ENCODE data around the gene KCNK4. TPM values are rescaled to one million over a fixed set of nuclear protein-coding genes. Genes with fewer than 3 reads are reported as not detected.

KCNK4 gene
- total RNA-seq, 1 donor from 2014 or later = not detected

DNA sequence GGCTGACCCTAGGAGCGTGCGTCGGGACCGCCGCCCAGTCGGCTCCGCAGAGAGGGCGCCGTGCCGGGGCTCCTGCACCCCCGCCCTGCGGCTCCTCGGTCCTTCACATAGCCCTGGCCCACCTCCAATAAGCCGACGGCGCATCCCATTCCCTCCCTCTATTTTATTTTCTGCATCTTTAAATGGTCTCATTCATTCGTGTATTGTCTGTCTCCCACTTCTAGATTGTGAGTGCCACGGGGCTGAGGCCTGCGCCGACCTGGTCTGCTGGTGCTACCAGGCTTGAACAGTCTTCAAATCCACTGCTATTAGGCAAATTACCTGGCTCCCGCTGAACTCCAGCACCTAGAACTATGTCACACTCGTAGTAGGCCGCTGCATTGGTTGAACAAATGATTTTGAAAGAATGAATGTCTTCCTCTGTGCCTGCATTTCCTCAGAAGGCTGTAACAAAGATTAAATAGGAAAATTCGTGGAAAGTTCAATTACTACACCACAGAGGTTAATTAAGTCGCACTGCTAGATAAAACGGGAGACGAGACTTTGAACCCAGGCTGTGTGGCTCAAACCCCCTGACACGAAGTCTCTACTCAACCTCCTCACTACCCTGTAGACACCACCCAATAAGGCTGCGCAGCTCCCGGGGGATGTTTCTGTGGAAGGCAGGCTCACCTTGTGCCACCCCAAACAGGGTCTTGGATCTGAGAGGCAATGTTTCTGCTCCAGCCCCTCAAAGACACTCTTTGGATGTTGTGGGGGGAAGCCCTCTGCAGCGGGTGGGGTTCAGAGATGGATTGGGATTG, 43.2 kb upstream of the KCNK4 start:
- Histone ChIP-seq H3F3A (ENCODE audit: low read depth) (peaks cover 52% of the 10 kb centered on the region), H2AFZ (replicated peaks) (peak overlapping the region; percentile 52), H3K27ac (no peak overlapping the region), H3K4me2 (peak overlapping the region; percentile 88), H3K27me3 (peaks cover 6% of the 10 kb centered on the region), H3K79me2 (ENCODE audit: low read depth) (peaks cover 25% of the 10 kb centered on the region), H3K4me3 (peak overlapping the region; percentile 71), H3K4me1 (peaks cover 41% of the 10 kb centered on the region), H3K36me3 (no peaks in the 10 kb centered on the region), H3K9ac (no peak overlapping the region), H4K20me1 (ENCODE audit: low read depth) (peaks cover 22% of the 10 kb centered on the region), H3K9me3 (ENCODE audit: low read depth) (no peaks in the 10 kb centered on the region)
- H3K9me3 Mint-ChIP-seq = no peaks in the 10 kb centered on the region
- no peak for TF ChIP-seq EZH2phosphoT487 (IDR thresholded peaks at IDR 0.05)
- TF ChIP-seq EZH2 (IDR thresholded peaks at IDR 0.05) = no peak
- TF ChIP-seq, protein P1, sequence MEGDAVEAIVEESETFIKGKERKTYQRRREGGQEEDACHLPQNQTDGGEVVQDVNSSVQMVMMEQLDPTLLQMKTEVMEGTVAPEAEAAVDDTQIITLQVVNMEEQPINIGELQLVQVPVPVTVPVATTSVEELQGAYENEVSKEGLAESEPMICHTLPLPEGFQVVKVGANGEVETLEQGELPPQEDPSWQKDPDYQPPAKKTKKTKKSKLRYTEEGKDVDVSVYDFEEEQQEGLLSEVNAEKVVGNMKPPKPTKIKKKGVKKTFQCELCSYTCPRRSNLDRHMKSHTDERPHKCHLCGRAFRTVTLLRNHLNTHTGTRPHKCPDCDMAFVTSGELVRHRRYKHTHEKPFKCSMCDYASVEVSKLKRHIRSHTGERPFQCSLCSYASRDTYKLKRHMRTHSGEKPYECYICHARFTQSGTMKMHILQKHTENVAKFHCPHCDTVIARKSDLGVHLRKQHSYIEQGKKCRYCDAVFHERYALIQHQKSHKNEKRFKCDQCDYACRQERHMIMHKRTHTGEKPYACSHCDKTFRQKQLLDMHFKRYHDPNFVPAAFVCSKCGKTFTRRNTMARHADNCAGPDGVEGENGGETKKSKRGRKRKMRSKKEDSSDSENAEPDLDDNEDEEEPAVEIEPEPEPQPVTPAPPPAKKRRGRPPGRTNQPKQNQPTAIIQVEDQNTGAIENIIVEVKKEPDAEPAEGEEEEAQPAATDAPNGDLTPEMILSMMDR (IDR thresholded peaks at IDR 0.05) = no peak
- H3K27me3 Mint-ChIP-seq (ENCODE audit: insufficient read depth, low read depth) = peaks cover 13% of the 10 kb centered on the region
- peak overlapping the region; percentile 80 for H3K27ac Mint-ChIP-seq
- H3K4me1 Mint-ChIP-seq = peaks cover 45% of the 10 kb centered on the region
- no peak for DNase-seq (ENCODE audit: low spot score)
- H3K4me3 Mint-ChIP-seq = peak overlapping the region; percentile 85
- peaks cover 2% of the 10 kb centered on the region for H3K36me3 Mint-ChIP-seq

DNA sequence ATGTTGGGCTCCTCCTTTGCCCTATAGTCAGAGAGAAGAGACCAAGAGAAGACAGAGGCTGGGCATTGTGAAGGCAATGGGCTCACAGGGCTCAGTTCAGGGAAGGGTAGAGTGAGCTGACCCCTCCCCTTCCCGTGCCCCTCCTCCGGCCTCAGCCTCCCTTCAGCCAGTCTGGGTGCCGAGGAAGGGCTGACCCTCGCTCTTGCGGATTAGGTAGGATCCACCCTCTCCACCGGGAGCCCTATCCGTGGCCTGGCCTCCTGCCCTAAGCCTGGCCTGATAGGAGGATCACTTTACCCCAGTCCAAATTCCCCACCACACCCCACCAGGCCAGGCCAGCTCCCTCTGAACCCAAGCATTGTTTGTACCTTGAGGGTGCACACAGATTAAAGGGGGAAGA, 42.5 kb upstream of the KCNK4 start:
- Histone ChIP-seq H3K36me3 (no peaks in the 10 kb centered on the region), H3K4me2 (peak overlapping the region; percentile 88), H3F3A (ENCODE audit: low read depth) (peaks cover 53% of the 10 kb centered on the region), H3K4me3 (no peak overlapping the region), H3K9ac (no peak overlapping the region), H3K4me1 (peaks cover 41% of the 10 kb centered on the region), H3K79me2 (ENCODE audit: low read depth) (peaks cover 25% of the 10 kb centered on the region), H2AFZ (replicated peaks) (no peak overlapping the region), H3K27me3 (peaks cover 6% of the 10 kb centered on the region), H3K9me3 (ENCODE audit: low read depth) (no peaks in the 10 kb centered on the region), H4K20me1 (ENCODE audit: low read depth) (peaks cover 25% of the 10 kb centered on the region), H3K27ac (no peak overlapping the region)
- peak; percentile 54 for DNase-seq (ENCODE audit: low spot score)
- Mint-ChIP-seq H3K4me1 (peaks cover 43% of the 10 kb centered on the region), H3K27me3 (ENCODE audit: insufficient read depth, low read depth) (peaks cover 15% of the 10 kb centered on the region), H3K9me3 (no peaks in the 10 kb centered on the region), H3K4me3 (peak overlapping the region; percentile 85), H3K36me3 (no peaks in the 10 kb centered on the region), H3K27ac (no peak overlapping the region)
- TF ChIP-seq EZH2phosphoT487 (IDR thresholded peaks at IDR 0.05) (no peak), EZH2 (IDR thresholded peaks at IDR 0.05) (no peak)
- TF ChIP-seq, protein P1 (IDR thresholded peaks at IDR 0.05) = no peak

DNA sequence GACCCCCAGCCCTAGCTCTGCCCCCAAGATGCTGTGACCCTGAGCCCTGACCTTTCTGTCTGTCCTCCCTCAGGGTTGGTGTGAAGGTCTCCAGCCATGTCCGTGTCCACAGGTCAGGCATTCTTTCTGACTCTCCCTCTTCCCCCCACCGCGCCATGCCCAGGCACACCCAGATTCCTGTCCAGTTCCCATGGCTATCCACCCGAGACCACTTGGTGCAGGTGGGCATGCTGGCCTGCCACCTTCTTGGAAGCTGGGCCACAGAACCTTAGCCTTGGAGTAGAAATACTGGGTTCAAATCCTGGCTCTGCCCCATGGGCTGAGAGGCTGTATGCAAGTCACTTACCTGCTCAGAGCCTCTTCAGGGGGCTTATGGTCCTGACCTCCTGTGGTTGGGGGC, 42.1 kb upstream of the KCNK4 start:
- Mint-ChIP-seq H3K4me1 (peaks cover 45% of the 10 kb centered on the region), H3K9me3 (no peaks in the 10 kb centered on the region), H3K27me3 (ENCODE audit: insufficient read depth, low read depth) (peaks cover 15% of the 10 kb centered on the region), H3K4me3 (no peak overlapping the region), H3K36me3 (peaks cover 3% of the 10 kb centered on the region), H3K27ac (no peak overlapping the region)
- Histone ChIP-seq H3K9me3 (ENCODE audit: low read depth) (no peaks in the 10 kb centered on the region), H3K4me2 (no peak overlapping the region), H4K20me1 (ENCODE audit: low read depth) (peaks cover 29% of the 10 kb centered on the region), H3F3A (ENCODE audit: low read depth) (peaks cover 49% of the 10 kb centered on the region), H3K9ac (no peak overlapping the region), H3K4me3 (no peak overlapping the region), H3K79me2 (ENCODE audit: low read depth) (peaks cover 25% of the 10 kb centered on the region), H3K36me3 (no peaks in the 10 kb centered on the region), H3K27ac (no peak overlapping the region), H2AFZ (replicated peaks) (no peak overlapping the region), H3K4me1 (peaks cover 41% of the 10 kb centered on the region), H3K27me3 (peaks cover 6% of the 10 kb centered on the region)
- no peak for DNase-seq (ENCODE audit: low spot score)
- TF ChIP-seq EZH2 (IDR thresholded peaks at IDR 0.05) (no peak), EZH2phosphoT487 (IDR thresholded peaks at IDR 0.05) (no peak)
- TF ChIP-seq, protein P1 (IDR thresholded peaks at IDR 0.05) = no peak

All from neural progenitor cell (in vitro differentiated cells).